Liver (tissue), 9 donors: Measurements from ENCODE around the gene MC4R. TPM values are rescaled to one million over a fixed set of nuclear protein-coding genes. Genes with fewer than 3 reads are reported as not detected.

Experiments used
- DNase-seq: peaks from one replicate; pipeline ENCODE4 v3.0.0-alpha.2; 2017; ENCODE audit warnings: low spot score
- H3K27ac ChIP-seq, 2 donors: one replicate each; pipeline ENCODE4 v1.7.0; 2013; ENCODE audit warnings: inconsistent platforms in 2 of 2, low read length in 2 of 2, control low read depth in 1 of 2, low read depth in 1 of 2, mild to moderate bottlenecking in 1 of 2
- H3K27me3 ChIP-seq, 4 donors: one replicate each; pipeline versions ENCODE4 v1.6.1 to v1.7.0; 2013; ENCODE audit warnings: low read length in 3 of 4, inconsistent platforms in 1 of 4, mild to moderate bottlenecking in 1 of 4, moderate library complexity in 1 of 4; ENCODE audit not compliant: control insufficient read depth in 4 of 4, insufficient read depth in 4 of 4
- H3K36me3 ChIP-seq, 4 donors: one replicate each; pipeline versions ENCODE4 v1.6.1 to v1.7.0; 2013; ENCODE audit warnings: low read length in 3 of 4, mild to moderate bottlenecking in 3 of 4, low read depth in 1 of 4, moderate library complexity in 1 of 4; ENCODE audit not compliant: control insufficient read depth in 4 of 4, insufficient read depth in 3 of 4
- H3K4me1 ChIP-seq, 4 donors: one replicate each; pipeline versions ENCODE4 v1.6.1 to v1.7.0; 2013; ENCODE audit warnings: low read length in 3 of 4, mild to moderate bottlenecking in 3 of 4, moderate library complexity in 1 of 4; ENCODE audit not compliant: control insufficient read depth in 4 of 4, insufficient read depth in 4 of 4
- H3K4me3 ChIP-seq, 3 donors: one replicate each; pipeline versions ENCODE4 v1.6.1 to v1.7.0; 2013; ENCODE audit warnings: low read length in 3 of 3, control low read depth in 1 of 3, low read depth in 1 of 3, mild to moderate bottlenecking in 1 of 3
- H3K9ac ChIP-seq, 2 donors: one replicate each; pipeline ENCODE4 v1.7.0; 2013; ENCODE audit warnings: low read length in 2 of 2, mild to moderate bottlenecking in 2 of 2, moderate library complexity in 2 of 2, control low read depth in 1 of 2, low read depth in 1 of 2
- H3K9me3 ChIP-seq, 4 donors: one replicate each; pipeline versions ENCODE4 v1.6.1 to v1.7.0; 2013; ENCODE audit warnings: low read length in 3 of 4; ENCODE audit not compliant: control insufficient read depth in 4 of 4
- CTCF ChIP-seq: fragments of 150-350 bp; IDR thresholded peaks from 2 replicates; pipeline ENCODE4 v1.5.1; 2017; ENCODE audit warnings: improper control_type of control experiment, low read depth, low read length; ENCODE audit not compliant: missing input control
- HNF4G ChIP-seq: IDR thresholded peaks from 2 replicates; pipeline ENCODE4 v1.6.1; 2016; ENCODE audit warnings: antibody characterized with exemption
- MAX ChIP-seq: IDR thresholded peaks from 2 replicates; pipeline ENCODE4 v1.6.1; 2016; ENCODE audit warnings: antibody characterized with exemption
- RXRA ChIP-seq, 2 donors: IDR thresholded peaks; 2 replicates each; pipeline ENCODE4 v1.6.1; 2017 to 2018; ENCODE audit warnings: antibody characterized with exemption in 2 of 2, mild to moderate bottlenecking in 1 of 2
- SP1 ChIP-seq: IDR thresholded peaks from 2 replicates; pipeline ENCODE4 v1.6.1; 2018; ENCODE audit warnings: antibody characterized with exemption, mild to moderate bottlenecking
- TAF1 ChIP-seq: conservative IDR thresholded peaks from 2 replicates; pipeline ENCODE4 v1.6.1; 2016; ENCODE audit warnings: antibody characterized with exemption, mild to moderate bottlenecking
- polyA plus RNA-seq, 2 donors: library from polyadenylated mRNA; stranded (reverse) in 1 of 2; unstranded in 1 of 2; fragments of 200-250 nt in 1 of 2; fragments of >200 nt in 1 of 2; fragmentation: Nextera tagmentation in 1 of 2; extraction: Ambion mirVana in 1 of 2; gene quantifications; one replicate each; pipeline versions ENCODE4 v1.2.1 to v1.2.3, GENCODE V29; 2013 to 2015
- total RNA-seq, 2 donors: library from RNA; depleted of rRNA; stranded (reverse); fragments of >200 nt; gene quantifications; one replicate each; pipeline ENCODE4 v1.2.3, GENCODE V29; 2014
- donor health status: healthy.
- donor health status: healthy.
- donor health status: healthy.
- donor health status: healthy.
- donor health status: healthy.

MC4R gene
- total and polyA plus RNA-seq, 4 donors = not detected

- H3K27me3 ChIP-seq = no peaks in the 10 kb centered on the region
- no peak overlapping the region for H3K27ac ChIP-seq
- no peak overlapping the region for H3K9ac ChIP-seq
- no peak overlapping the region for H3K4me3 ChIP-seq
- H3K9me3 ChIP-seq = no peaks in the 10 kb centered on the region
- H3K4me1 ChIP-seq = no peaks in the 10 kb centered on the region
- DNase-seq = no peak
- H3K36me3 ChIP-seq = no peaks in the 10 kb centered on the region
- TF ChIP-seq HNF4G = no peak
- TF ChIP-seq RXRA (IDR thresholded peaks at IDR 0.05) = no peak
- no peak for TF ChIP-seq MAX
- TF ChIP-seq CTCF = no peak
- no peak for TF ChIP-seq SP1
- TF ChIP-seq TAF1 = no peak
These were observed 50.0 kb downstream of the MC4R start for GRCh38 chr18:60322591-60322990.
